Measurements from ENCODE around the gene PPP2R5C.

GRCh38 chr14:101881426-101881825 is 119.9 kb downstream of the PPP2R5C start:
- TF ChIP-seq EZH2 (IDR thresholded peaks at IDR 0.05) = no peak
- TF ChIP-seq POLR2AphosphoS5 (IDR thresholded peaks at IDR 0.05; ENCODE audit: borderline replicate concordance, low read depth, low read length) = no peak
- no peak for TF ChIP-seq FOXP2 (optimal IDR thresholded peaks at IDR 0.05; ENCODE audit: control extremely low read depth, extremely low read length, insufficient read depth)

Data from SK-N-MC (cell line).